Astrocyte of the hippocampus (primary cell): ENCODE results near the gene MROH8.

ENCODE experiments used
- DNase-seq: peaks from one replicate; pipeline ENCODE4 v3.0.0; 2011; ENCODE audit warnings: low read depth, low spot score

Gene MROH8

GRCh38 chr20:37178839-37179682, at the start of gene MROH8, which contains the start of gene RPN2:
TSS of gene MROH8 (minus strand) at chr20:37179548.
TSS of gene RPN2 (plus strand) at chr20:37179330. CDS start at chr20:37179357, 27 bp downstream.
- peak; percentile 99 for DNase-seq

GRCh38 chr20:37228656-37229055, 49.3 kb upstream of the MROH8 start:
- DNase-seq = no peak

- peak; percentile 76 for DNase-seq
These were observed 48.7 kb upstream of the MROH8 start for GRCh38 chr20:37228082-37228481.

DNA sequence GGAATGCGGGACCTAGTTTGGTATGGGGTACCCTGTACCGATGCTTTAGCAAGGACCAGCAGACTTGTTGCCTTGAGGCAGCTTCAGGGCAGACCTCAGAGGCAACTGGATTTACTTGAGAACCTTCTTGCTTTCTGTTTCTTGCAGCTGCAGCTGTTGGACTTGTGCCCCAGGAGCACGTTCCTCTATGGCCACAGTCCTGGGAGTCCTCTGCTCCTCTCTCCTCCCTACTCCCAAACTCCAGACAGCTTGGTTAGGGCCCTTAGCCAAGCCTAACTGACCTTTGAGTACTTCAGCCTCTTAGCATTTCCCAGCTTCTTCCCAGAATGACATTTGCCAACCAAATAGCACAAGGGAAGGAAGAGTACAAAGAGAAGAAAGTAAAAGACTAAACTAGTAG, 47.5 kb upstream of the MROH8 start:
- peak; percentile 47 for DNase-seq

GRCh38 chr20:37225146-37225545, 45.8 kb upstream of the MROH8 start:
- no peak for DNase-seq

- DNase-seq = peak; percentile 71
These were observed 43.7 kb upstream of the MROH8 start for GRCh38 chr20:37223053-37223452.

DNA sequence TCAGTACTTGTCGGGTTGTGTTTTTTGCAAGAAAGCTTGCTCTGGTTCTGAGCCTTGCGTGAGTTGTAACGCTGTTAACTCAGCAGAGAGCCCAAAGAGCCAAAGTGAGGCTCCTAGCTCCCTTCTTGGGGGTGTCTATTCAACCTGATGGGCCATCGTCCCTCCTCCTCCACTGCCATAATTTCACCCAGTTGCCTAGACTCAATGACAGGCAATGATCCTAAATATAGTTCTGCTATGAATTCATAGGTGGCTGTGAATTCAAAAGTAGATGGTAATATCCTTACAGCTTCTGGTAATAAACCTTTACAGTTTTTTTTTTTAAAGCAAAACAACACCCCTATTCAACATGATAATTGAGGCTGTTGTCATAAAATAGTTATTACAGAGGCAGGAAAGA, 42.7 kb upstream of the MROH8 start:
- no peak for DNase-seq

- DNase-seq = no peak
These were observed 41.4 kb upstream of the MROH8 start for GRCh38 chr20:37220731-37221130.

DNA sequence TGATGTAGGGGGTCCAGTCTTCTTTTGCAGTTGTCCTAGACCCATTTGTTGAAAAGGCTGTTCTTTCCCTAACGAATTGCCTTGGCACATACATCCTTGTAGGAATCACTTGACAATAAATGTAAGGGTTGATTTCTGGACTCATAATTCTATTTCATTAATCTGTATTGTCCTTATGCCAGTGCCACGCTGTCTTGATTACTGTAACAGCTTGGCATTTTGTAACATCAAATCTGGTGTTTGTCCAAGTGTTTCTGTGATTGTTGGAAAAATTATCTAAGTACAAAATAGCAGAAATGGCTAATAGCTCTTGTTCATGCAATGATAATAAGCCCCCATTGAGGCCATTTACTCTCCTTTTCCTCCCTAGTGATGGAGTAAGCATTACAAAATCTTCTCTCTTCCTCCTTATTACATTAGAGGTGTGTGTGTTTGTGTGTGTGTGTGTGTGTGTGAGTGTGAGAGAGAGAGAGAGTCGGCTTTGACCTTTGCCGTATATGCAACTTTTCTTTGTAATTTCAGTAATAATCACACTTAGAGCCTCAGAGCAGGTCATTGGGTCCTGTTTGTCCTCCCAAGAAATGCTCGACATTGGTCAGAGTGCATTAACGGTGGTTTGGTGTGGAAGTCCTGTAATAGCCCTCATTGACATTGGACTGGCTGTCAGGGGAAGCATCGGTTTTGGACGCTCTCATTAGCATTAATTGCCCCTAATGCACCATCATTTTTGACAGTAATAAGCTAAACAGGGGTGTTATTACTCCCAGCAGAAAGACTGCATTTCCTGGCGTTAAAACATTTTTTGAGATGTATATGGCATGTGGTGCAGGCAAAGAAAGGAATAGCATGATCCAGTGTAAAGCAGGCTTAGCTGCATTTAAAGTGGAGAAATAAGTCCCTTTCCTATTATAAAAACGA, 40.7 kb upstream of the MROH8 start:
- DNase-seq = no peak

- no peak for DNase-seq
These were observed 39.6 kb upstream of the MROH8 start for GRCh38 chr20:37218976-37219375.

DNA sequence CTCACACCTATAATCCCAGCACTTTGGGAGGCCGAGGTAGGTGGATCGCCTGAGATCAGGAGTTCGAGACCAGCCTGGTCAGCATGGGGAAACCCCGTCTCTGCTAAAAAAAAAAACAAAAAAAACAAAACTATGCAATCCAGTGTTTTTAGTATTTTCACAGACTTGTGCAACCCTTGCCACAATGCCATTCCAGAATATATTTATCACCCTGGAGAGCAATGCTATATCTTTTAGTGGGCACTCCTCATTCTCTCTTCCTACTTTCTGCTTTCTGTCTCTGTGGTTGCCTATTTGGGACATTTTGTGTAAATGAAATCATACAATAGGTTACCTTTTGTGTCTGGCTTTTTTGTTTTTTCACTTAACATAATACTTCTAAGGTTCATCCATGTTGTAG, 39.1 kb upstream of the MROH8 start:
- no peak for DNase-seq

- DNase-seq = no peak
These were observed 30.4 kb upstream of the MROH8 start for GRCh38 chr20:37209661-37210314.

GRCh38 chr20:37209193-37209592, 29.8 kb upstream of the MROH8 start:
- no peak for DNase-seq

DNA sequence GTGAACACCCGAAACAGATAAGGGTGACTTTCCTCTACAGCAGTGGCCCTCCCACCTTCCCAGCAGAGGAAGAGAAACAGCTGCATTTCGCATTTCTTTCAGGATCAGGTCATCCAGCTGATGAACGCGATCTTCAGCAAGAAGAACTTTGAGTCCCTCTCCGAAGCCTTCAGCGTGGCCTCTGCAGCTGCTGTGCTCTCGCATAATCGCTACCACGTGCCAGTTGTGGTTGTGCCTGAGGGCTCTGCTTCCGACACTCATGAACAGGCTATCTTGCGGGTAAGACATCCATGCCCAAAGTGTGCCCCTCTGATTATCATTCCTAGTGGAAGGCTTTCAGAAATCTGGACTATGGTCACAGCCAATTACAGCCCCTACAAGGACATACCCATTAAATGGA, 27.8 kb upstream of the MROH8 start:
- no peak for DNase-seq

DNA sequence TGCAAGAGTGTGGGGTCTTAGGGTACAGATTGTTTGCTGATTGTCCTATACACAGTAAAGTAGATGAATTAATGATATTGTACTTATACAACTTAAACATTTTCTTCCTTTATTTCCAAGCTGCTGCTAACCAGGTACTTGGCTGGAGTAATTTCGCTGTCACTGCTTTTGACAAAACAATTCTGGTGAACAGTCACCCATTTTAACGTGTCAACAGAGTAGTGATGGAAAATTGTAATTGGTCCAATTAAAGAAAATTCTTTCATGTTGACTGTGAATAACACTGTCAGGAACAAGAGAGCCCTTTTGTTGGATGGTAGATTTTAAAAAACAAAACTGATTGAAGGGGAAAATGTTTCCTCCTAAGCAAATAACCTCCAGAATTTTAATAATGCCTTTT, 26.4 kb upstream of the MROH8 start:
- DNase-seq = peak; percentile 47

- peak; percentile 61 for DNase-seq
These were observed 25.8 kb upstream of the MROH8 start for GRCh38 chr20:37205130-37205529.

- no peak for DNase-seq
These were observed 24.7 kb upstream of the MROH8 start for GRCh38 chr20:37204056-37204455.

DNA sequence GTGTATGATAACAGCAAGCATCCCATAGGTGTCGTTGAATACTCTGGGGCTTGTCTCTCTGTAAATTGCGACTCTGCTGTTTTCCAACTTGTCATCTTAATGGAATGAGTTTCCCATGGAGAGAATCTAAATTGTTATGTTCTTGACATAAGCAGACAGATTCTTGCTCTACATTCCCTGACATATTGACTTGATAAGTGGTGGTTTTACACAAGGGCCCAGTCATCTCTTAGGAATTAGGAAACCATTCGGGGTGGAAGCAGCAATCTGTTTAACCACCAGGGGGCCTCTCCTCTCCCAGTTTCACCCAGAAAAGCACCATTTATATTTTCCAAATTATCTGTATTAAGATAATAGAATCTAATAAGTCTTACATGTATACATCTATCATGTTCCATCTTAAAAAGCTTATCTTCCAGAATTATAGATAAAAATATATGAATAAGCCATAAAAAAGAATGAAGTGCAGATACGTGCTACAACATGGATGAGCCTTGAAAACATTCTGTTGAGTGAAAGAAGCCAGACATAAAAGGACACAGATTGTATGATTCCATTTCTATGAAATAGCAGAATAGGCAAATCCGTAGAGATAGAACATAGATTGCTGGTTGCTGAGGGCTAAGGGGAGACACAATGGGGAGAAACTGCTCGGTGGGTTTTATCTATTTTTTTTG, 23.1 kb upstream of the MROH8 start:
- peak; percentile 93 for DNase-seq

- no peak for DNase-seq
These were observed 22.4 kb upstream of the MROH8 start for GRCh38 chr20:37201827-37202162.

DNA sequence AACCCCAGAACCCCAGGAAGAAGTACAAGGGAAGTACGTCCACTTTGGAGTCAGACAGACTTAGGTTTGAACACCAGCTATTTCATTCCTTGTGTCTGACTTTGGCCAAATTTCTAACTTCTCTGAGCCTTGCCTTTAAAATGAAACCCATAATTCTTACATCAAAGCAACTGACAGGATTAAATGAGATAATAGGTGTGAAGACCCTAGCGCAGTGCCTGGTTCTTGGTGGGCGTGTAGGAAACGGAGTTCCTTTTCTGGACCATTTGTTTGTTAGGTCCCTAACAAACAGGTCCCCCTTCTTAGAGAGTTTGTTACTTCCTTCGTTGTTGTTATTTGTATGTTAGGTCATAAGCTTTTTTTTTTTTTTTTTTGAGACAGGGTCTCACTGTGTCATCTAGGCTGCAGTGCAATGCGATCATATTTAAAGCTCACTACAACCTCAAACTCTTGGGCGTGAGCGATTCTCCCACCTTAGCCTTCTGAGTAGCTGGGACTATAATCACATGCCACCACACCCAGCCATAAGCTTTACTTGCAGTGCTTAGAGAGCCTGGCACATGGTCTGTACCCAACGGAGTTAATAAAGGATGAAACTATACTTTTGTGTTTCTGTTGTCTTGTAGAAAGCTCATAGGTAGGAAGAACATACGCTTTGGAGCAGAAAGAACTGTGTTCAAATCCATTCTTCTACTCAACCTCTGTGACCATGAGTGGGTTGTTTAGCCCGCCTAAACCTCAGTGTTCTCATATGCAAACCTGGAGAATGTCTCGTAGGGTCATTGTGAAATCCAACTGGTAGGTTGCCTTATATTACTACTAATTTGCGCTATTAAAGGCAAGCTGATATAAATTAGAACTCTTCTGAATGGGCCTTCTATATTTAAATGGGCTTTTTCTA, 21.8 kb upstream of the MROH8 start:
- DNase-seq = no peak

- DNase-seq = no peak
These were observed 21.0 kb upstream of the MROH8 start for GRCh38 chr20:37200376-37200775.
